HG03097 (cell line): ENCODE data around the gene CTNS.

Source experiments
- ATAC-seq: cut with Tn5 transposase; IDR thresholded peaks from one replicate; pipeline ENCODE4 v1.9.1; 2021; ENCODE audit not compliant: unreplicated experiment, low FRiP score

Gene CTNS

DNA sequence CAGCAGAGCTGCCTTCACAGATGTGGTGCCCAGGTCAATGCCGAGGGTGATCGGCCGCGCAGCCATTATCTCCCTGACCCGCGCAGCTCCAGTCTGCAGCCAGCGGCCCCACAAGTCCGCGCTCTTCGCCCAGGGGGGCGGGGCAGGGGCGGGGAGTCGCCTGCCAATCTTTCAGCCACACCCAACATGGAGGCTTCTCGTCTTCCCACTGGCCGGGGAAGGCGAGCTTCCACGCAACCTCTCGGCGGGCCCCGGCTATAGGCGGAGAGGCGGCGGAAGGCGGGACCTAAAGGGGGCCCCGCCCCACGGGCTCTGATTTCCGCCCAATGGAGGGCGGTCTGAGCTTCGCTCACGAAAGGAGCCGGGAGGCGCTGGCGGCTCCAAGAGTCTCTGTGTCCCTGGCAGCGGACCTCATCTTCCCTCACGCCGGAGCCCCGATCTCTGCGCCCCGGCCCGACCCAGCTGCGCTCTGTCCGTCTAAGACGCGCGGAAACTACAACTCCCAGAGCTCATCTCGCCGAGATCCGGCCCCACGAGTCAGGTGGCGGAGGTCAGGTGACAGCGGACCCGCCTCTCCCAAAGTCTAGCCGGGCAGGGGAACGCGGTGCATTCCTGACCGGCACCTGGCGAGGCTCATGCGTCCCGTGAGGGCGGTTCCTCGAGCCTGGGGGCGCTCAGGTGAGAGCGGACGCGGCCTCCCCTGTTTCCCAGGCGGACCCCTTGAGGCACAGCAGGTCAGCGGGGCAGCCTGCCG lies at the start of gene CTNS, which contains the start of gene SHPK:
CTNS (plus strand) TSS at position 607 of the 754 bp plus-strand sequence. CDS start 3,447 bp downstream, outside the sequence.
SHPK (minus strand) TSS at position 97 of the 754 bp plus-strand sequence; CDS start at position 66, 31 bp downstream.
- ATAC-seq: peak; percentile 93

DNA sequence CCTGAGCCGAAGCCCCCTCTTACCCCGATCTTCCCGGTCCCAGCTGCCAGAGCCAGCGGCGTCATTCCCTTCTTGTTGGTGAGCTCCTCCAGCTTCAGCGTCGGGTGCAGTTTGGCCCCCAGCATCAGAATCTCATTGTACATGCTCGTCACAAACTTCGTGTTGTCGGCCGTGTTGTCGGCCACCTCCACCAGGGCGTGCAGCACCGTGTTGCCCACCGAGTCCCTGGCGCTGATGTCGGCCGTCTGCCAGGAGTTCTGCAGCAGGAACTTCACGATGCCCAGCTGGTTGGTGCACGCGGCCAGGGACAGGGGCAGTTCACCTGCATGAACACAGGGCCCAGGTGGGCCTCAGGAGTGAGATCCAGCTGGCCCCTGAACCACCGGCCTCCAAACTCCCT lies 46.8 kb upstream of the CTNS start:
- ATAC-seq: no peak

DNA sequence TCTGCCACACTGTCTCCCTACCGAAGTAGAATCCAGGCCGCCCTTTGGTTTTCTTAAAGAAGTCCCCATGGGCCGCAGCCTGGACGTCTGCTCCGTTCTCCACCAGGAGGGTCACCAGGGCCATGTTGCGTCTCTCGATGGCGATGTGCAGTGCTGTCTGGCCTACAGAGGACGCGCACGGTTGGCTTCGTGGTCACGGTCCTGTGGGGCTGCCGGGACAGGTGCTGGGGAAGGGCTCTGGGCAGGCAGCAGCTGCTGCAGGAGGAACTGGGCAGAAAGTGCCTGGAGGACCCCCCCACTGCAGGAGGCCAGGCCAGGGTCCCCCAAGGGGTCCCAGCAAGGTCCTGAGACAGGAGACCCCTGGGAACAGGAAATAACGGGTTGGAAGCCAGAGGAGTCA lies 46.3 kb upstream of the CTNS start:
- ATAC-seq: no peak

DNA sequence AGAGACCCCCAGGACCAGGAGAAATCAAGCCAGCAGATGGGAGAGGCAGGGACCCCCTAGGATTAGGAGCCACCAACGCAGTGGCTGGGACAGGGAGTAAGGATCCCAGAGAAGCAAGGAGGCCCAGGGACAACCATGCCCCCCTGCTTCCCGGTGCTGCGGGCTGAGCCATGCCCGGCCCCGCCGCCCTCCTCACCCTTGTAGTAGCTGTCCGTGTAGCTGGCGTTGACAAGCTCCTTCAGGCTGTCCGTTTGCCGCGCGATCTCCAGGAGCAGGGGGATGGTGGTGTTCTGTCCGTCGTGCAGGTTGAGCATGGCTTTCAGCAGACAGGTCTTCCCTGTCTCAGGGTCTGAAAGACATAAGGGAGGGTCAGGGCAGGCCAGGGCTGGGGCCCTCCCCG lies 45.8 kb upstream of the CTNS start:
- ATAC-seq: no peak

DNA sequence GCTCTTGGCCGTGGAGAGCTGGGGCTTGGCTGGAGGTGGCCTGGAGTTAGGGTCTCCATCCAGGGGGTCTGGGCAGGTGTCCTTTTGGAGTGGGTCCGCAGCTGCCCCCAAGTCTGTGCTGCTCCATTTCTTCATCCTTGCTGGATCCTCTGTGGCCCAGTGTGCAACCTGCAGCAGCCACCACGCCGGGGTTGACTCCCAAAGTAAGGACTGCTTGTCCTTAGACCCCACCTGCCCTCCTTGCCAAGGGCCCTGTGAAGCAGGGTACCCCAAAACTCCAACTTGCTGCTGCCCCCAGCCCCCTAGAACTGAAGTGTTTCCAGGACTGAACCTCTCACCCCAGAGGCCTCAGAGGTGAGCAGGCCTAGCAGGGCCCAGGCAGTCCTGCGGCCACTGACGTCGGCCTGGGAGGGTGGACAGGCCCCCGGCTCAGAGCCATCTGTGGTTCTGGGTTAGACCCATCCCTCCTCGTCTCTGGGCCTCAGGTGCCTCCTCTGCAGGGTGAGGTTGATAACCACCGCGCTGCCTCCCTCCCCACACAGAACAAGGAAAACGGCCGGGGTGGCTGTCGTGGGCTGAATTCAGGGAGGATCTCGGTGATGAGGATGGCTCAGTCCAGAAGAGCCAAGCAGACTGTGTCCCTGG lies 44.2 kb upstream of the CTNS start:
- no peak for ATAC-seq

DNA sequence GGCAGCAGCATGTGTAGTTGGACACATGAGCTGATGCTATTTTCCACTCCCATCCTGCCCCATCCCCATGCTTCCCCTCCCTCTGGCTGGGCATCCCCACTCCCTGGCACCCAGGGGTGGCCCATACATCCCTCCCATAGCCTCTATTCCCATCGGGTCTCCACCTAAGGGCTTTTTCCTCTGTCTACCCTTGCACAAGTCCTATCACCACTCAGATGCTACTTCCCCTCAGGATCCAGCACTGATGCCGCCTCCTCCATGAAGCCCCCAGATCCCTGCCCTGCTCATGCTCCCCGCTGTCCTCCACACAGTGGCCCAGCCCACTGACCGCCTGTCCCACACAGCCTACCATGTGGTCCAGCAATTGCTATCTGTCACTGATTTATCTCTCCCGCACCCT lies 43.2 kb upstream of the CTNS start:
- ATAC-seq: no peak

DNA sequence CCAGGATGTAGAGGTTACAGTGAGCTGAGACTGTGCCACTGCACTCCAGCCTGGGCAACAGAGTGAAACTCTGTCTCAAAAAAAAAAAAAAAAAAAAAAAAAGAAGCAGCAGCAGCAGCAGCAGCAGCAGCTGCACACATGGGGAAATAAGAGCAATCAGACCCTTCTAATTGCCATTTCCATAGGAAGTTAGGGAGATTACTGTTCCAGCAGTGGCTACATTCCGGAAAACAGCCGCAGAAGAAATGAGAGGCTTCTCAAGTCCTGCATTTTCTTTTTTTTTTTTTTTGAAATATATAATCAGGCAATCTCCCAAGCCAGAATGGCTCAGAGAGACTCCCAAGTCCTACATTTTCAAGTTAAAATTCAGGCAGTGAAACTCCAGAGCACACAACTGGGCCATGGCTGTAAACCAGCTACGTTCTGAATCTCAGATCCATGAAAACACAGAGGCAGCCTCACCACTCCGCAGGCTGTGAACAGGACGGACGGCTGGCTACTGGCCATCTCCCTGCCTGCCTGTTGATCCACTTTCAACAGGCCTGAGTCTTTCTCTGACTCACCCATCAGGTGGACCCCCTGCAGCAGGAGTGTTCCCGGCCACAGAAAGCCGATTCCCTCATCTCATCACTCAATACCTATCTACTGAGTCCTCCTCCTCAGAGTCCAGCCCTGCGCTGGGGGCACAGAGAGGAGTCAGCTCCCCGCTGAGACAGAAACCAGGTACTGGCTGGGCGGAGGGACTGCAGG lies 42.3 kb upstream of the CTNS start:
- ATAC-seq: no peak

DNA sequence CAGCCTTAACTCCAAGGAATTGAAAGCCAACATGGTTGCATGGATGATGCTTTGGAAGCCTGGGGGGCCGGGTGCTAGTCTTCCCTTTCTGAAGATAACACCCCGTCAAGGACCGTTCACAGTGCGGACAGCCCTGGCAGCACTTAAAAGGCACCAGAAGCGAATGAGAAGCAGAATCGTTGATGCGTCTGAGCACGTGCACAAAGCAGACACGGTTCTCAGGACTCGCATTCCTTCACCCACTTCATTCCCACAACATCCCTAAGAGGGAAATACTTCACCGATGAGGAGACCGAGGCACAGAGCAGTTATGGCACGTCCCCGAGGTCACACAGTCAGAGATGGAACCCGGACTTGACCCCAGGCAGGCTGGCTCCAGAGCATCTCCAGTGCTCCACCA lies 41.6 kb upstream of the CTNS start:
- no peak for ATAC-seq

DNA sequence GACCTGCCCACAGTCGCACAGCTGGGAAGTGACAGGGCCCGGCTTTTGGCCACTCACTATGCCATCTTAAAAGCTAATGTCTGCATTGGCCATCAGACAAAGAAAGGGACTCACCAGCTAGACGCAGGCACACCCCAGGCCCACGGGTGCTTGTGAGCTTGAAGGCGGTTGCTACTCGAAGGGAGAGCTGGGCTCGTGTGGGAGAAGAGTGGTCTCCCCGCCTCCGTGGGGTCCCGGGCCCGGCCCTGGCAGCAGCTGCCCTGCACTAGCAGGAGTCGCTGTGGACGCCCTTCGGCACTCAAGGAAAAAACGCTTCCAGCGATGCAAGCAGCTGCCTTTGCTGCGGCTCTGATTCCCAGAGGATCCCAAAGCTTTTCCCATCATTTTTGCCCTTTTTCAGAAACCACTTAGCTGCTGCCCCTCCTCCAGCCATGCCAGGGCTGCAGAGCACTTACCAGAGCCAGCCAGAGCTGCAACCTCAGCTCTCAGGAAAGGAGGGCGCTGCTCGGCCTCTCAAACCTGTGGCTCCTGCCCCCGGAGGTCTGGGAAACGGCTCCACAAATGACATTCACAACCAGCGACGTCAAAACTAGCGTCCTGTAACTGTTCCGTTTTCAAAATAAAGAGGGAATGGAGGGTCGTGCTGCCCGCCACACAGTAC lies 39.6 kb upstream of the CTNS start:
- ATAC-seq: no peak

DNA sequence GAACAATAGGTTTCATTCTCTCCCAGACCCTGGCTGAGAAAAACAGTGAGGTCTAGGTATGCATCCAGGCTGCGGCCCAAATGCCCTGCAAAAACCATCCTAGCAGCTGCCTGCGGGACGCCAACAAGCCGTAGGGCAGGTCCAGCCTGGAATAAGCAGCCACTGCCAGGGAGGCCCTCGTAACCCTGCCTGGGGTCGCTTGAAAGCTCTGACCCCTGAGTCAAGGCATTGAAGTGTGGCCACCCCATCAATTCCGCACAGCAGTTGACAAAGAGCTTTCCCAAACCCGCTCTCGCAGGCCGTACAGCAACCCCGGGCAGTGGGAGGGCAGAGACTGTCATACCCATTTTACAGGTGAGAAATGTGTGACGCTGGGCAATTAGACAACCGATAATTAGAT lies 38.5 kb upstream of the CTNS start:
- no peak for ATAC-seq

DNA sequence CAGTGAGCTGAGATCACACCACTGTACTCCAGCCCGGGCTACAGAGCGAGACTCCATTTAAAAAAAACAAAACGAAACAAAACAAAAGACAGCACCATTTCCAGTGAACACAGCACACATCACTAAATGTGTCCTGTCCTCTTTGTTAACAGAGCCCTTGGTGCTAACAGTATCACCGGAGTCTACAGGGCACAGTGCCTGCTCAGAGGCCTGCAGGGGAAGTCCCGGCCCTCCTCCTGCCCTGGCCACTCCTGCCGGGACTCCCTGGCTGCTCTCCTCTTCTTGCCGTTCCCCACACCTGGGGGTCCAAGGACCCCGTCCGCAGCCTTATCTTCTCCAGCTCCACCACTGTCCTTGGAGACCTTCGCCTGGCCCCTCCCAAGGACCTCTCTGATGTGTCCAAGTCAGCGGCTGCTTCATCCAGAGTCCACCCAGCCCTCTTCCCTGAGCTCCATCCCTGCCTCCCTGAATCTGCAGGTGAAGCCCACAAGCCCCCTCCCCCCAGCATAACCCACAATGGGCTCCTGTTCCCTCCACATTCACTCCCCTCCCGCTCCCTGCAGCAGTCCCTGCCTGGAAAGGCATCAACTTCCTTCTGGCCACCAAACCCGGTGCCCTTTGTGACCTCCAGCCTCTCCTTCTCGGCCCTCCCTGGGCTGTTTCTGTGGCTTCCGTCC lies 35.9 kb upstream of the CTNS start:
- ATAC-seq: no peak

DNA sequence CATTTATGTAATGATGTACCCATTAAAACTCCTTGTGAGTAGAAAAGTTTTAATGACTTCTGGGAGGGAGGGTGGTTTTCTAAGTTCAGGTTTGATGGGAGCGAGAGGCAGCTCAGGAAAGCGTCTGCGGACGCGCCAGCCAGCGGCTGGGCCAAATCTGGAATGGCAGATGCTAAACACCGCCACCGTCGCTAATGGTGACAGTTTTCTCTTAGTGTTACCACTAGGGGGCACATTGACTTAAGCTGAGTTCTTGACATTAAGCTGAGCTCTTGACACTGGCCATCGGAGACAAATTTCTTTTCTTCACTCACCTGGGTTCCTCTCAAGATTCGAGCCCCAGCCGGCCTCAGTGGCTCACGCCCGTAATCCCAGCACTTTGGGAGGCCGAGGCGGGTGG lies 34.1 kb upstream of the CTNS start:
- no peak for ATAC-seq

DNA sequence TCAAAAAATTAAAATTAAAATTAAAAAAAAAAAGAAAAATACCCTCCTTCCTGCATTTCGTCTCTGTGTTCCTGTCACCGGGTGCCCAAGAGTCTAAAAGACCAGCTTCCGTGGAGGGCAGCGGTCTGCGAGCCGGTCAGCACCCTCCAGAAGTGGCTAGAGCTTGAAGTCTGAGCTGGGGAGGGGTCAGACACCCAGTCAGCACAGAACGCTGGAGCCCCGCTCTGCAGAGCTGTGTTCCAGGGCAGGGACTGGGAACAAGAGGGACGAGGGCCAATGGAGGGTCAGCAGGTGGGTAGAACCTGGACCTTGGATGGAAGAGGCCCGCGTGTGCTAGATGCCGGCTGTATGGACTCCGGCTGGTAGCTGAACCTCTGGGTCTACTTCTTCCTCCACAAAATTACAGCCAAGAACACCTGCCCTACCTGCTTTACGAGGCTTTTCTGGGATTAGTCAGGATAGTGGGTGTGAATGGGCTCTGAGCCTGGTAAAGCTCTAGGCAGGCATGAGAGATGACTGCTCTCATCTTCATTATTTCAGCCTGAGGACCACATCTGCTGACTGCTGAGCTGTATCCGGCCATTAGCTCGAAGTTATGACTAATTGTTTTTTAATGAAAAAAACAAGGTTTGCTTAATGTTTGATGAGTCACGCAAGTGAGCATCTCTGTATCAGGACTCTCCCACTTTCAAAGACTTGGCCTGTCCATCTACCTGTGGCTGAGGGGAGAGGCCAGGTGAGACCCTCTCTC lies 33.3 kb upstream of the CTNS start:
- no peak for ATAC-seq

DNA sequence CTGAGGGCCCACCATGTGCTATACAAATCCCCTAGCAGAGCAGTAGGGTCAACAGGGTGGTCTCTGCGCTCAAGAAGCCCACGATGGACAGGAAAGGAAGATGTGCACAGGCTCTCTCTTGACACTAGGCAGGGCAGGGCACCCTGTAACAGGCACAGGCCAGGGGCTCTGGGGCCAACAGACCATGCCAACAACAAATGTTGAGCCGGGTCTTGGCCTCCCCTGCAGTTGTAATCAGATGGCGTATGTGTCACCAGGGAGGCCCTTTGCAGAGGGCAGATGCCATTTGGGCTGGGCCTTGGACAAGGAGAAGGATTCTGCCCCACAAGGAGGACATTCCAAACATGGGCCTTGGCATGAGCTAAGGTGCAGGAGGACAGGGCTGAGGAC lies 32.7 kb upstream of the CTNS start:
- no peak for ATAC-seq

DNA sequence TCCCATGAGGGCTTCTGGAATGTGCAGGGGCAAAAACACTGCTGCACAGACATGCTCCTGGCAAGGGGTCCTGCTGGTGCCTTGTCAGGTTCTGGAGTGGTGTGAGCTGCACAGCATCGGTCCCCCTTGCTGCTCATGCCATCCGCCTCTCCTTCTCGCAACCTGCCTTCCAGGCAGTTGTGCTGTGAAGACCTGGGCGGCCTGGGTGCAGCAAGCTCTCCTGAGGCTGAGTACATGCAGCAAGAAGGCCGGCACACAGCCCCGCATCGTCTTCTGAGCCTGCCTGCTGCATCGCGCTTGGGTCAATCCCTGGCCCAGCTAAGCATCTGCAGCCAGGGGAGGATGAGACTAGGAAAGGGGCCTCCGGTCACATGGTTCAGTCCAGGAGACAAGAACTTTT lies 26.9 kb upstream of the CTNS start:
- ATAC-seq: no peak

DNA sequence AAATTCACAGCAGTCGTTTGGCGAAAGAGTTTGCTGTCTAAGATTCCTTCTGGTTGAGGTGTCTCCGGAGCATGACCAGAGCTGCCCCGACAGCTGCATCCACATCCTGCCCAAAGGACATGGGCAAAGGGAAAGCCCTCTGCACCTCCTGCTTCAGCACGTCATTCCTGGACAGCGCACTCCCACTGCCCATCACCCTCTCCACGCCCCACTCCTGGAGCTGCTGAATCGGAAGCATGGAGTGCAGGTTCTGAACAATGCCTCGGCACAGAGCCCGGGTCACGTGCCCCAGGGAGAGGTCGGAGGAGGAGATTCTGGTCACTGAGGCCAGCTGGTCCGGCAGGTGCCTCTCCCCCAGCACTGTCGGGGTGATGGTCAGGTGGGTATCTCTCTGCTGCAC lies 26.0 kb upstream of the CTNS start:
- ATAC-seq: no peak

DNA sequence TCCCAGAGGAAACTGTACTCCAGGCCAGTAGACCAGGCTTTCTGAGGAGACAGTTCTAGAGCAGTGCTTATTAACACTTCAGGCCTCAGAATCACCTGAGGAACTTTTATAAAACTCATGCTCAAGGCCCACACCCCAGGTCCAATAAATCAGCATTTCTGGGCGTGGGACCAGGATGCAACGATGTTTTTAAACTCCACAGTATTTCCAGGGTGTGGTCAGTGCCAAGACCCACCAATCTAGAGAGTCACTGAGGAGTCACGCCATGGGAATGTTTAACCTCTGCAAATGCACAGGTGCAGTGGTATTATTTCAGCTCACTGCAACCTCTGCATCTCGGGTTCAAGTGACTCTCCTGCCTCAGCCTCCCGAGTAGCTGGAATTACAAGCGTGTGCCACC lies 23.4 kb upstream of the CTNS start:
- ATAC-seq: no peak

DNA sequence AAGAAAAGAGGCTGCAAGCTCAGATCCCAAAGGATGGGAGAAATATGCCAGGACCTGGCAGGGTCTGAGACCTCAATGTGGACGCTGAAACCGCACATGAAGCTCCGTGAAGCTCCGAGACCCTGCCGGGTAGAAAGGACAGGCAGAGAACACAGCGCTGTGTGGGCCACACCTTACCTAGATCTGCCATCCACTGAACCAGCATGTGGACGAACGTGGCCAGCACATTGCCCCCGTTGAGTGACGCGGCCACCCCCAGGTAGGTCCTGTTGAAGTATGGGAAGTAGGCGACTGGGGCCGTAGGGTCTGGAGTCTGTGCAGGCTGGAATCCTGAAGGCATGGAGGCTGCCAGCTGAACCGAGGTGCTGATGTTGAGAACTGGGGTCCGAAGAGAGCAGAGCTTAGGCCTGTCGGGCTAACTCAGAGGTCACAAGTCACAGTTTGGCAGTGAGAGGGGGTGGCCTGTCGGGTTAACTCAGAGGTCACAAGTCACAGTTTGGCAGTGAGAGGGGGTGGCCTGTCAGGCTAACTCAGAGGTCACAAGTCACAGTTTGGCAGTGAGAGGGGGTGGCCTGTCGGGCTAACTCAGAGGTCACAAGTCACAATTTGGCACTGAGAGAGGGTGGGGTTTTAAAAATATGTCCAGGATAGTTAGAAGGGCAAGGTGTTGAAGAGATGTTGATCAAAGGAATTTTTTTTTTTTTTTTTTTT lies 21.2 kb upstream of the CTNS start:
- no peak for ATAC-seq

DNA sequence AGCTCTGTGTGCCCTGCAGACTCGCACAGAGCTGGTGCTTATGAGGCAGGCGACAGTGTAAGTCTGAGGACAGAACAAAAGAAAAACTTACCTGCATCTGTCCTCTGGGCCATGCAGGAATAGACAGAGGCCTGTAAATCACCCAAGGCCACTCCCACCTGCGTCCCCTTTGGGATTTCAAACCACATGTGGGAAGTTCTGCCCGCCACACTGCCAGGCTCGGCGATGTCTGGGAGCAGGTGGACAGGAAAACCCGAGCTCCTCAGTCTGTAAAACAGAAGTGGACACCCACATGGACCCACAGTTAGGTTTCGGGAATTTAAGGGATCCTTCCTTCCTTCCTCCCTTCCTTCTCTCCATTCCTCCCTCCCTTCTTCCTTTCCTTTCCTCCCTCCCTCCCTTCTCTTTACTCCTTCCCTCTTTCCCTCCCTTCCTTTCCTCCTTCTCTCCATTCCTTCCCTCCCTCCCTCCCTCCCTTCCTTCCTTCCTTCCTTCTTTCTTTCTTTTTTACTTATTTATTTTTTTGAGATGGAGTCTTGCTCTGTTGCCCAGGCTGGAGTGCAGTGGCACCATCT lies 15.3 kb upstream of the CTNS start:
- ATAC-seq: no peak
